CD14-positive monocyte (primary cell): ENCODE measurements around the gene ZFP3. TPM values are rescaled to one million over a fixed set of nuclear protein-coding genes. Genes with fewer than 3 reads are reported as not detected.
A peak's percentile ranks its signal among the peaks of the same experiment; 100 is the strongest.

ENCODE experiments used
- DNase-seq, 3 donors: peaks; one replicate each; pipeline ENCODE4 v3.0.0-alpha.2; 2011 to 2022
- H2AFZ ChIP-seq: 2 replicates; pipeline ENCODE4 v1.6.0; 2012; ENCODE audit warnings: mild to moderate bottlenecking, low read depth, low read length, inconsistent platforms; ENCODE audit not compliant: insufficient read depth, poor library complexity, severe bottlenecking
- H3K27ac ChIP-seq, 2 donors: 1 replicate in 1 of 2; 2 replicates in 1 of 2; pipeline ENCODE4 v1.5.1; 2012 to 2013; ENCODE audit warnings: low read length in 2 of 2, control low read depth in 1 of 2, inconsistent platforms in 1 of 2, low read depth in 1 of 2, mild to moderate bottlenecking in 1 of 2
- H3K27me3 ChIP-seq, 2 donors: one replicate each; pipeline versions ENCODE4 v1.6.0 to v1.6.1; 2011 to 2013; ENCODE audit warnings: low read length in 2 of 2; ENCODE audit not compliant: control insufficient read depth in 2 of 2, insufficient read depth in 2 of 2
- H3K36me3 ChIP-seq, 2 donors: replicated peaks in 1 of 2; 1 replicate in 1 of 2; 2 replicates in 1 of 2; pipeline versions ENCODE4 v1.5.1 to v1.6.1; 2012 to 2013; ENCODE audit warnings: low read length in 2 of 2, control low read depth in 1 of 2, inconsistent platforms in 1 of 2, mild to moderate bottlenecking in 1 of 2; ENCODE audit not compliant: insufficient read depth in 2 of 2, control insufficient read depth in 1 of 2
- H3K4me1 ChIP-seq, 2 donors: 1 replicate in 1 of 2; 2 replicates in 1 of 2; pipeline versions ENCODE4 v1.5.1 to v1.6.1; 2012 to 2013; ENCODE audit warnings: low read length in 2 of 2, control low read depth in 1 of 2, inconsistent platforms in 1 of 2, mild to moderate bottlenecking in 1 of 2, moderate library complexity in 1 of 2; ENCODE audit not compliant: insufficient read depth in 2 of 2, control insufficient read depth in 1 of 2
- H3K4me2 ChIP-seq: replicated peaks from 2 replicates; pipeline ENCODE3; 2012; ENCODE audit warnings: low read length, moderate library complexity, mild to moderate bottlenecking; ENCODE audit not compliant: poor library complexity, severe bottlenecking; ENCODE audit errors: extremely low read depth
- H3K4me3 ChIP-seq, 3 experiments: fragments of 200-600 bp in 1 of 3; sonication (generic) in 1 of 3; replicated peaks in 1 of 3; 1 replicate in 2 of 3; 2 replicates in 1 of 3; pipeline ENCODE4 v1.5.1; 2011 to 2013; ENCODE audit warnings: low read length in 3 of 3, mild to moderate bottlenecking in 3 of 3, control low read depth in 2 of 3, low read depth in 2 of 3, inconsistent platforms in 1 of 3, moderate library complexity in 1 of 3
- H3K79me2 ChIP-seq: 2 replicates; pipeline ENCODE4 v1.6.0; 2012; ENCODE audit warnings: mild to moderate bottlenecking, control low read depth, inconsistent platforms, low read length, moderate library complexity; ENCODE audit not compliant: insufficient read depth
- H3K9ac ChIP-seq: 2 replicates; pipeline ENCODE4 v1.6.0; 2017; ENCODE audit warnings: low read length, mild to moderate bottlenecking; ENCODE audit not compliant: insufficient read depth, poor library complexity, severe bottlenecking
- H3K9me3 ChIP-seq, 2 donors: replicated peaks in 1 of 2; 1 replicate in 1 of 2; 2 replicates in 1 of 2; pipeline versions ENCODE4 v1.5.1 to v1.6.1; 2012 to 2013; ENCODE audit warnings: low read length in 2 of 2, control low read depth in 1 of 2; ENCODE audit not compliant: control insufficient read depth in 1 of 2, insufficient read depth in 1 of 2
- H4K20me1 ChIP-seq: 2 replicates; pipeline ENCODE4 v1.6.0; 2012; ENCODE audit warnings: mild to moderate bottlenecking, low read length, control low read depth, moderate library complexity; ENCODE audit not compliant: insufficient read depth
- H3K27ac Mint-ChIP-seq, 7 donors: one replicate each; pipeline ENCODE4 v1.8.0; 2020; ENCODE audit warnings: mild to moderate bottlenecking in 7 of 7, mixed read lengths in 7 of 7, moderate library complexity in 6 of 7, inconsistent platforms in 2 of 7
- H3K27me3 Mint-ChIP-seq, 3 donors: one replicate each; pipeline ENCODE4 v1.8.0; 2021 to 2022; ENCODE audit warnings: low read depth in 3 of 3, mild to moderate bottlenecking in 3 of 3, mixed read lengths in 3 of 3, moderate library complexity in 3 of 3, inconsistent platforms in 1 of 3
- H3K36me3 Mint-ChIP-seq, 2 donors: one replicate each; pipeline ENCODE4 v1.8.0; 2020; ENCODE audit warnings: mixed read lengths in 2 of 2, inconsistent platforms in 1 of 2, mild to moderate bottlenecking in 1 of 2
- H3K4me1 Mint-ChIP-seq: one replicate; pipeline ENCODE4 v1.8.0; 2020; ENCODE audit warnings: mild to moderate bottlenecking, mixed read lengths
- H3K4me3 Mint-ChIP-seq, 2 donors: one replicate each; pipeline ENCODE4 v1.8.0; 2020; ENCODE audit warnings: mild to moderate bottlenecking in 2 of 2, mixed read lengths in 2 of 2, moderate library complexity in 1 of 2
- H3K9me3 Mint-ChIP-seq, 7 donors: one replicate each; pipeline ENCODE4 v1.8.0; 2020 to 2022; ENCODE audit warnings: mixed read lengths in 7 of 7, mild to moderate bottlenecking in 6 of 7, moderate library complexity in 6 of 7, inconsistent platforms in 2 of 7
- CTCF ChIP-seq: fragments of 200-600 bp; IDR thresholded peaks from one replicate; pipeline ENCODE4 v1.8.0; 2022; ENCODE audit warnings: antibody characterized with exemption, mild to moderate bottlenecking
- WGBS: methylation state at CpG from one replicate; pipeline ENCODE4 v1.1.5; 2013; ENCODE audit warnings: missing lambda C conversion rate; ENCODE audit not compliant: insufficient coverage; 5-methylcytosine and 5-hydroxymethylcytosine counted together
- intact Hi-C, 2 donors: fragments of 100-400 bp; cut with micrococcal nuclease; formaldehyde crosslinking; loops; one replicate each; pipeline versions ENCODE4 v1.15.0 to v1.15.1; 2023
- polyA plus RNA-seq, 3 donors: library from polyadenylated mRNA; depleted of rRNA in 1 of 3; unstranded in 2 of 3; stranded (reverse) in 1 of 3; fragments of 300-500 nt in 2 of 3; fragments of >200 nt in 1 of 3; fragmentation: Illumina TruSeq in 2 of 3; gene quantifications; 1 replicate in 2 of 3; 2 replicates in 1 of 3; pipeline ENCODE4 v1.2.3, GENCODE V29; 2012 to 2021

ZFP3 gene
- polyA plus RNA-seq, 3 donors: 0.39 to 1.9 (median 0.75) TPM

- Mint-ChIP-seq H3K4me3 (no peak overlapping the region), H3K27ac (peak overlapping the region in 1 of 7 donors; percentile 14), H3K9me3 (peaks cover 0 to 3% (median 0%) of the 10 kb centered on the region in 7 donors), H3K4me1 (peaks cover 26% of the 10 kb centered on the region), H3K27me3 (peaks cover 13 to 42% (median 28%) of the 10 kb centered on the region in 3 donors), H3K36me3 (no peaks in the 10 kb centered on the region)
- DNase-seq: no peak
- no peaks in the 10 kb centered on the region for H3K79me2 ChIP-seq
- WGBS: 92% methylated on average over 12 of the region's 13 CpGs
- no peaks in the 10 kb centered on the region for H4K20me1 ChIP-seq
- no peak for TF ChIP-seq CTCF
- no peak overlapping the region for H3K9ac ChIP-seq
- no peak overlapping the region for H3K4me2 ChIP-seq
- H3K4me3 ChIP-seq: no peak overlapping the region
- H3K36me3 ChIP-seq: no peaks in the 10 kb centered on the region
- no peak overlapping the region for H3K27ac ChIP-seq
- peaks cover 21 to 26% of the 10 kb centered on the region in 2 donors for H3K4me1 ChIP-seq
- no peak overlapping the region for H2AFZ ChIP-seq
- intact Hi-C loops: loop anchor here in 1 of 2 donors (5.0 kb wide), 1 partner anchor 36 kb away; the partner anchor contains the start of genes INCA1 and KIF1C
- H3K27me3 ChIP-seq: peaks cover 2 to 20% of the 10 kb centered on the region in 2 donors
- no peaks in the 10 kb centered on the region for H3K9me3 ChIP-seq
Observed at GRCh38 chr17:5033352-5034015, 44.8 kb upstream of the ZFP3 start.

- H3K79me2 ChIP-seq: no peaks in the 10 kb centered on the region
- no peak overlapping the region for H3K4me3 ChIP-seq
- no peak for TF ChIP-seq CTCF
- H3K9me3 ChIP-seq: no peaks in the 10 kb centered on the region
- Mint-ChIP-seq H3K27ac (peak overlapping the region in 2 of 7 donors; percentile 45 to 50), H3K4me1 (peaks cover 26% of the 10 kb centered on the region), H3K9me3 (peaks cover 0 to 3% (median 0%) of the 10 kb centered on the region in 7 donors), H3K4me3 (peak overlapping the region in 1 of 2 donors; percentile 46), H3K36me3 (no peaks in the 10 kb centered on the region), H3K27me3 (peaks cover 13 to 42% (median 30%) of the 10 kb centered on the region in 3 donors)
- H3K4me2 ChIP-seq: no peak overlapping the region
- no peak overlapping the region for H2AFZ ChIP-seq
- intact Hi-C loops: loop anchor here in 1 of 2 donors (5.0 kb wide), 1 partner anchor 37 kb away; the partner anchor contains the start of genes INCA1 and KIF1C
- H3K4me1 ChIP-seq: peaks cover 21 to 26% of the 10 kb centered on the region in 2 donors
- H3K27ac ChIP-seq: no peak overlapping the region
- no peak overlapping the region for H3K9ac ChIP-seq
- DNase-seq: no peak
- WGBS: 96% methylated on average over 5 of the region's 5 CpGs
- H3K36me3 ChIP-seq: no peaks in the 10 kb centered on the region
- peaks cover 2 to 20% of the 10 kb centered on the region in 2 donors for H3K27me3 ChIP-seq
- H4K20me1 ChIP-seq: no peaks in the 10 kb centered on the region
Observed at GRCh38 chr17:5034063-5034462, 44.2 kb upstream of the ZFP3 start.
